HepG2 (cell line): Measurements from ENCODE around the gene CCM2. TPM values are rescaled to one million over a fixed set of nuclear protein-coding genes. Genes with fewer than 3 reads are reported as not detected.

Experiments used
- AHDC1 ChIP-seq: sonication (generic); formaldehyde crosslinking; IDR thresholded peaks from 2 replicates; pipeline ENCODE4 v1.5.1; 2020; ENCODE audit warnings: mild to moderate bottlenecking, missing genetic modification reagents, borderline replicate concordance
- ATF6 ChIP-seq: sonication (generic); formaldehyde crosslinking; conservative IDR thresholded peaks from 2 replicates; pipeline ENCODE4 v1.4.0; 2020; ENCODE audit warnings: missing genetic modification reagents
- GATAD2A ChIP-seq: IDR thresholded peaks from 2 replicates; pipeline ENCODE4 v1.6.1; 2016
- MEIS2 ChIP-seq: sonication (generic); formaldehyde crosslinking; IDR thresholded peaks from 2 replicates; pipeline ENCODE4 v1.9.0; 2021; ENCODE audit warnings: mild to moderate bottlenecking, missing genetic modification reagents
- NFKBIZ ChIP-seq: IDR thresholded peaks from 2 replicates; pipeline ENCODE4 v1.6.1; 2018; ENCODE audit warnings: missing genetic modification reagents, missing compliant biosample characterization
- RERE ChIP-seq: IDR thresholded peaks from 2 replicates; pipeline ENCODE4 v1.6.1; 2016; ENCODE audit warnings: low read depth, missing genetic modification reagents, missing compliant biosample characterization
- SOX6 ChIP-seq, 2 experiments: fragments of 450-650 bp in 1 of 2; sonication (generic) in 1 of 2; formaldehyde crosslinking in 1 of 2; IDR thresholded peaks; 2 replicates each; pipeline versions ENCODE4 v1.4.0 to v1.6.1; 2017 to 2020; ENCODE audit warnings: antibody characterized with exemption in 1 of 2, mild to moderate bottlenecking in 1 of 2, missing genetic modification reagents in 1 of 2
- TOPORS ChIP-seq: sonication (generic); formaldehyde crosslinking; IDR thresholded peaks from 2 replicates; pipeline ENCODE4 v1.8.0; 2023; ENCODE audit warnings: mild to moderate bottlenecking, missing genetic modification reagents
- ZNF260 ChIP-seq: sonication (generic); formaldehyde crosslinking; IDR thresholded peaks from 2 replicates; pipeline ENCODE4 v1.4.0; 2020; ENCODE audit warnings: missing genetic modification reagents, low read depth, mild to moderate bottlenecking, borderline replicate concordance
- ZNF329 ChIP-seq: sonication (generic); formaldehyde crosslinking; IDR thresholded peaks from 2 replicates; pipeline ENCODE4 v1.9.0; 2021; ENCODE audit warnings: low read depth, mild to moderate bottlenecking, missing genetic modification reagents
- ZNF335 ChIP-seq: sonication (generic); formaldehyde crosslinking; IDR thresholded peaks from 2 replicates; pipeline ENCODE4 v1.4.0; 2020; ENCODE audit warnings: missing genetic modification reagents
- ZNF678 ChIP-seq: sonication (generic); formaldehyde crosslinking; IDR thresholded peaks from 2 replicates; pipeline ENCODE4 v1.4.0; 2020; ENCODE audit warnings: mild to moderate bottlenecking, missing genetic modification reagents
- ZNF737 ChIP-seq: sonication (generic); formaldehyde crosslinking; IDR thresholded peaks from 2 replicates; pipeline ENCODE4 v1.5.0; 2020; ENCODE audit warnings: missing genetic modification reagents, mild to moderate bottlenecking, borderline replicate concordance
- ZNF768 ChIP-seq: sonication (generic); formaldehyde crosslinking; IDR thresholded peaks from 2 replicates; pipeline ENCODE4 v1.4.0; 2020; ENCODE audit warnings: missing genetic modification reagents
- polyA plus RNA-seq, 8 experiments: library from polyadenylated mRNA; depleted of rRNA in 3 of 8; stranded (reverse) in 7 of 8; unstranded in 1 of 8; fragments of >200 nt; fragmentation: Illumina TruSeq in 4 of 8; extraction: Trizol in 4 of 8; gene quantifications; 2 replicates each; pipeline versions ENCODE4 v1.2.1 to v1.2.3, GENCODE V29; 2011 to 2016; ENCODE audit warnings: low read depth in 4 of 8, missing spikeins in 1 of 8, mixed read lengths in 1 of 8; ENCODE audit not compliant: insufficient read depth in 1 of 8
- total RNA-seq, 5 experiments: library from RNA; depleted of rRNA; stranded (reverse); fragments of >200 nt; fragmentation: Illumina TruSeq; extraction: Trizol; gene quantifications; 2 replicates each; pipeline ENCODE4 v1.2.3, GENCODE V29; 2016; ENCODE audit warnings: low read depth in 1 of 5
- TF ChIP-seq, protein P1 (sequence below): IDR thresholded peaks from 2 replicates; pipeline ENCODE4 v1.6.1; 2012; ENCODE audit warnings: inconsistent platforms

CCM2 gene
- total and polyA plus RNA-seq, 2 of the 13 experiments (the other 11 are each of a cell fraction or from before 2014, with no cell fraction given) = 13.7 to 15.8 TPM

DNA sequence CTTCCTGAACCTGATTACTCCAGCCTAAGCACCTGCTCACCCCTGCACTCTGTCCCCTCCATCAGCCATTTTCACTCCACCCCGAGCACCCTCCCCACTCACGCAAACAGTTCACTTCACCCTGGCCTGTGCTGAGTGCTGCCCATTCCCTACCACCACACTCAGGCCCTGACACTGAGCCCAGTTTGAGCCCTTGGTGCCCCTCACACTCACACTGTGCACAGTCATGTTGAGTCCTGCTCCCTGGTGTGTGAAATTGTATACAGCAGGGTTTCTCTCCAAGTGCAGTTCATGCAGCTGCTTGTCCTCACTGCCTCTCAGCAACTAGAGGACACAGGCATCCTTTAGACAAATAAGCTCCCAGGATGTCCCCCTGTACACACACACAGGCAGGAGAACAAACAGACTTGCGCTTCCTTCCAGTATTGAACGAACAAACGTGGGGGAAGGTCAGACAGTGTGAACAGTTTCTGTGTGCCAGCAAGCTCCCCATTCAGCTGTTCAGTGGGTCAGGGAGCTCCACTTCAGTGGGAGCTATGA is 28.0 kb upstream of the CCM2 start (continued):
- TF ChIP-seq RERE (CRISPR knock-in tag) = no peak
- TF ChIP-seq GATAD2A (CRISPR knock-in tag) = peak; percentile 86
- no peak for TF ChIP-seq ZNF678 (CRISPR knock-in tag)
- no peak for TF ChIP-seq SOX6 (IDR thresholded peaks at IDR 0.05)
- TF ChIP-seq SOX6 (CRISPR knock-in tag; IDR thresholded peaks at IDR 0.05) = peak; percentile 59
- no peak for TF ChIP-seq ATF6 (CRISPR knock-in tag)
- no peak for TF ChIP-seq ZNF737
- peak; percentile 49; the same call in 1 of the 2 replicates for TF ChIP-seq AHDC1 (CRISPR knock-in tag)
- no peak for TF ChIP-seq ZNF768 (CRISPR knock-in tag)
- TF ChIP-seq ZNF260 (CRISPR knock-in tag) = no peak
- TF ChIP-seq ZNF329 (CRISPR knock-in tag) = no peak
- TF ChIP-seq ZNF335 (CRISPR knock-in tag) = no peak
- no peak; the same call in 1 of the 2 replicates for TF ChIP-seq NFKBIZ (CRISPR knock-in tag)
- TF ChIP-seq, protein P1, sequence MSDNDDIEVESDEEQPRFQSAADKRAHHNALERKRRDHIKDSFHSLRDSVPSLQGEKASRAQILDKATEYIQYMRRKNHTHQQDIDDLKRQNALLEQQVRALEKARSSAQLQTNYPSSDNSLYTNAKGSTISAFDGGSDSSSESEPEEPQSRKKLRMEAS = peak; percentile 29; the same call in 1 of the 2 replicates
- no peak for TF ChIP-seq TOPORS (CRISPR knock-in tag)
- no peak for TF ChIP-seq MEIS2 (CRISPR knock-in tag)
